NCI-H187 treated with DMSO at 0.1 percent for 48 hours (cell line): ENCODE data around the gene GNRH2.
"Not testable (repeated sequence)": the region's sequence is repeated elsewhere in the genome, so short reads cannot be mapped to it uniquely, and the experiment has no call there.

Source experiments
- DNase-seq: peaks from one replicate; lab custom pipeline; 2025; lab: John Stamatoyannopoulos, UW

Gene GNRH2

GRCh38 chr20:3073251-3073643, 29.8 kb downstream of the GNRH2 start:
- DNase-seq: not testable (repeated sequence)

DNA sequence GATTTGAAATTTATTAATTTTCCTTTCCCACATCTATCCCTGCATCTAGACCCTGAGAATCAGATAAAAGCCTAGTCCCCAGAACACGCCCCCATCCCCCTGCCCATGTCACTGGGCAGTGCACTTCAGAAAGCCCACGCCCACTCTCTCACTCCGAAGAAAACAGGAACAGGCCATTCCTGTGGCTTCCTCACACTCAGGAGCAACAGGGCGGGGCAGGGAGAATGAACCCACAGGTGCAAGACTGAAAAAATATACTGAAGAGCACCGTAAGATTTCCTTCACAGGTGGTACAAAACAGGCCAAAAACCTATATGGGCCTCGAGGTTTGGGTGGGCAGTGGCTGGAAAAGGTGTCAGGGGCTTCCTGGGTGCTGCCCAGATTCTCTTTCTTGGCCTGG, 31.4 kb downstream of the GNRH2 start:
- DNase-seq: peak; percentile 40

DNA sequence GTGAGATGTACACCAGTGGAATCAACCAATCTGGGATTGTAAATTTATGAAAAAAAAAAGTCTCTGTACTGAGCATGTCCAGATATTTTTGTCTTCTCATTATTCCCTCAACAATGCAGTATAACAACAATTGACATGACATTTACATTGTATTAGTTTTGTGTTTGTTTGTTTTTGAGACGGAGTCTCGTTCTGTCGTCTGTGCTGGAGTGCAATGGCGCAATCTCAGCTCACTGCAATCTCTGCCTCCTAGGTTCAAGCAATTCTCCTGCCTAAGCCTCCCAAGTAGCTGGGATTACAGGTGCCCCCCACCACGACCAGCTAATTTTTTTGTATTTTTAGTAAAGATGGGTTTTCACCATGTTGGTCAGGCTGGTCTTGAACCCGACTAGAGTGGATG, 31.9 kb downstream of the GNRH2 start:
- DNase-seq: not testable (repeated sequence)

GRCh38 chr20:3077618-3078134, 34.3 kb downstream of the GNRH2 start:
- DNase-seq: no peak

- no peak for DNase-seq
Measured at GRCh38 chr20:3080939-3081388, 37.5 kb downstream of the GNRH2 start.

- no peak for DNase-seq
Measured at GRCh38 chr20:3081641-3082040, 38.2 kb downstream of the GNRH2 start.

GRCh38 chr20:3082306-3082951, 39.0 kb downstream of the GNRH2 start:
- DNase-seq: no peak

- DNase-seq: no peak
Measured at GRCh38 chr20:3082955-3083952, 39.8 kb downstream of the GNRH2 start.

DNA sequence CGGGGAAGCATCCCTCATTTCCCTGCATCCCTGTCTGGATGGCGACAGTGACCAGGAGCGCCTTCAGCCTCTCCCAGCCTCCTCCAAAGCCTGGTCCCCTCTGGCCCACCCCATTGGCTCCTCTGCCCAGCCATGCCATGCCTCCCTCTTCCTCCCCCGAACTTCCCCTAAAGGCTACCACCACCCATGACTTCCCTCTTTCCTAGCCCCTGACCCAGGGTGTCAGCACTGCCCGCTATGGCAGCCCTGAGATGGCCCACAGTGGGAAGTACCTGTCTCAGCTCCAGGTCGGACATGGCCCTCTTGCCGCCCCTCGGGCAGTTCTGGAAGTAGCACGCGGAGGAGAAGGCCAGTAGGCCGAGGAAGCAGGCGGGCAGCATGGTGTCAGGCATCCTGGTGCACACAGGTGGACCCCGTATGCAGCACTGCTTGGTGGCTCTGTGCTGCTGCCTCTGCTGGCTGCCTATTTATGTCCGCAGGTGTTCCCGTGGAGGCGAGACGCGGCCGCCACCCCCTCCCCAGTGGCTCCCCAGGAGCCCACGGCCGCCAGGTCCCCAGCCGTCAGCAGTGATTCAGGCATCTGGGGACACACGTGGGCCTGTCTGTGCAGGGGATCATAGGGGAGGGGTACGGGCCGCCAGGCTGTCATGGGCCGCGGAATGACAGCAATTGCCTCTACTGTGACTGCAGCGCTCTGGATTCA, 41.0 kb downstream of the GNRH2 start, which contains the start of gene AVP:
AVP (minus strand) TSS at position 442 of the 703 bp plus-strand sequence; CDS start at position 392, 50 bp downstream.
- no peak for DNase-seq

- no peak for DNase-seq
Measured at GRCh38 chr20:3084986-3085360, 41.6 kb downstream of the GNRH2 start.

- DNase-seq: no peak
Measured at GRCh38 chr20:3085571-3086072, 42.2 kb downstream of the GNRH2 start.

DNA sequence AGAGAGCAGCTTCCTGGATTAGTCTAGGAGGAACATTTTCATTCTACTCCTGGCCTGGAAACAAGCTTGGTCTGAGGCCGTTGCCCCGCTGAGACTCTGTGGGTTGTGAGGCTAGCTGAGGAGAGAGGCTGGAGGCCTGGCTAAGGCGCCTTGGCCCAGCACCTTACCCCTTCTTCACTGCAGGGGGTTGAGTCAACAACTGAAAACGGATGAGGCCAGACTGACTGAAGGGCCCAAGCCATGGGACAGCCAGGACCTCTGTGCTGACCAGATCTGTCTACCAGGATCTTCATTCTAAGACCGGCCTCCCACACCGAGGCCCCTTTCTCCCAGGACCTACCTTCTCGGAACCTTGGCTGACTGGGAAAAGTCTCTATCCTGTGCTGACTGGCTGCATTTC, 44.6 kb downstream of the GNRH2 start:
- no peak for DNase-seq

DNA sequence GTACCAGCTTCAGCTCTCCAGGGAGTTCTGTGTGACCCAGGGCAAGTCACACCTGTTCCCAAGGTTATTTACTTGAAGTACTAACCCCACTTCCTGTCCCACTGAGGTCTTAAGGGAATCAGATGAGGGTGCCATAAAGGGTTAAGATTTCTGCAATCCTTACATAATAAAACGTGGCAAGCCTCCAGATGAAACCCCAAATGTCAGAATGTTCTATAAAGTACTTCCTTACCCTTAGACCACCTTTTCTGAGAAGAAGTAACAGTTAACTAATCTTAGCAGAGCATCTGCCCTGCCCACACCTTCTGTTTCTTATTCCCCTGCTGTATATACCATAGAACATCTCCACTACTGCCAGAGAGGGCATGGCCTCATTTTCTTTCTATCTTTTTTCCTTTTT, 47.1 kb downstream of the GNRH2 start:
- no peak for DNase-seq

DNA sequence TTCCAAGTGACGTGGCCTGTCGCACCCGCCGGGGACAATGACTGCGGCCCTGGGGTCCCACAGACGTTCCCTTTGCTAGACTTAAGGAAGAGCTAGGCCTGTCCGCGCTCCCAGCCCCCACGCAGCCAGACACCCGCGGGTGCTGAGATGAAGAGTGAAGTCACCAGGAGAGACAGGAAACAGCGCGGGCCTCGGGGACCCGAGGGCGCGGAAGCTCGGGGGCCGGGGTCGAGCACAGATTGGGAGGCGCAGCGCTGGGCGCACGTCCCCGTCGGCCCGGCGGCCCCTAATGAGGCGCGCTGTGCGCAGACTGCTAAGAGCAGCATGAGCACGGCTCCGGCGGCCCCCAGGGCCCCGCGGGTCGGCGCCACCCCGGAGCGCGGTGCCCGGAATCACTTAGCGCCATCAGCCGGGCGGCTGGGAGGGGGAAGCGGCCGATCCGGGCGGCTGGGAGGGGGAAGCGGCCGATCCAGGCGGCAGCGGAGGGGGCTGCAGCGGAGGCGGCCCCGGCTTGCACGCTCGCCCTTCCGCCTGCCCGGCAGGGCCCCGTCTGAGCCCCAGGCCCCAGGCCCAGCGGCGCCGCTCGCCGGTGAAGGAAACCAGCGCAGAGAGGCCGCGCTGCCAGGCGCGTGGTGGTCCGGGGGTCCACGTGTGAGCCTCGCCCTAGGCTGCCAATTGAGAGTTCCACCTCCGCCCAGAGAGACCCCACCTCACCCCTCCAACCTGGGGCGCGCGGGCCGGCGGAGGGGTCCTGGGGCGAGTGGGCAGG, 49.4 kb downstream of the GNRH2 start:
- DNase-seq: no peak

DNA sequence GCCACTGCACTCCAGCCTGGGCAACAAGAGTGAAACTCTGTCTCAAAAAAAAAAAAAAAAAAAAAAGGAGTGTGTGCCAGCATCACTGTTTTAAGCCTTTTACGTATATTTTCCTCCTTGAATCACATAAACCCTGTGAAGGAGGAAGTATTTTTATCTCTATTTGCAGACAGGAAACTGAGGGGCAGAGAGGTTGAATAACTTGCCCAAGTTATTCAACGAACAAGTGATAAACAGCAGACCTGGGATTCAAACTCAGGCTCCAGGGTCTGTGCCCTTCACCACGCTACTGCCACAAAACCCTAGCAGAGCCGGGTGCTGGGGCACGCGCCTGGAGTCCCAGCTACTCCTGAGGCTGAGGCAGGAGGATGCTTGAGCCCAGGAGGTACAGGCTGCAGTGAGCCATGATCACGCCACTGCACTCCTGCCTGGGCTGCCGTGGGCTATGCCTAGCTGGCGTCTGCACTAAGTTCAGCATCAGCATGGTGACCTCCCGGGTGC, 50.5 kb downstream of the GNRH2 start:
- DNase-seq: no peak

DNA sequence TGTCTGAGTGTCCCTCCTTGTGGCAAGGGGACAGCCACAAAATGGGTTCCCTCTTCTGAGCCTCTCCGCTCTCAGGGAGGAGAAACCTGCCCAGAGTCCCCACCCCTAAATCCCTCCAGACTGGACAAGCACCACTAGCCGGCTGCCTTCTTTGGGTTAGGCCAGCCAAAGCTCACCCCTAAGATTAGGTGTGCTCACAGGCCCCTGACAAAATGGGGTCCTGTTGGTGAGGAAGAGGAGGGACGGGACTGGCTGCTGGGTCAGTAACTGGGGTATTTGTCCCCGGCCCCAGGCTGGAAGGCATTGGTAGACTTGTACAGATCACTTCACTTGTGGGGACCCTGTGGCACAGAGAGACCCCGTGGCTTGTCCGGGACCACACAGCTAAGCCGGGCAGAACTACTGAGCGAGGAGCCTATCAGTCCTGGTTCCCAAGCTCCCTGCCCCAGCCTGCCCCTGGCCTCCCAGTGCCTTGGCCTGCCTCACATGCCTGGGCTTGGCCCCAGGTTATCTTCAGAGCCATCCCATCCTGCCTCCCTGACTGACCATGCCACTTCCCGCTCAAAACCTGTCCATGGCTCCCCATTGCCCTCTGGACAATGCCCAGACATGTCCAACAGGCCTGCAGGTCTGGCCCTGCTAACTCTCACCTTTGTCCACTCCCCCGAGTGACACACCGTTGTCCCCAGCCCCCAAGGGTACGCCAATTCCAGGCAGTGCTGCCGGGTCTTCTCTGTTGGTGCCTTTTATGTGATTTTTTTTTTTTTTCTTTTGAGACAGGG, 51.6 kb downstream of the GNRH2 start:
- DNase-seq: no peak
